Measurements from ENCODE around the gene CAMK2D.

DNA sequence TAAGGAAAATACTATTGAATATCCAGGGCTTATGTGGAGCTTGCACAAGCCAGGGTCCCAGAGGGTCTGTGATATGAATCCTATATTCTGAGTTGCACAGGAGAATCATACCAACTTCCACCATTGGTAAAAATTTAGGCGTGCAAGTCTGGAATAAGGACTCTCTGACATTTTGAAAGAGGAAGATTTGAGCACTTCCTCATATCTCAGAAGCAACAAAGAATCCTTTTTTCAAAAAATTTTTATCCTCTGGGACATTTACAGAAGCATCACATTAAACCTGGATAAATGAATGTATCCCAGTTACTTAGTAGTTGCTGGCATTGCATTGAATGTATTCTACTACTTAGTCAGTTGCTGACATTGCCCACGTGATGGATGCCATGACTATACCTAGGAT lies 24.2 kb upstream of the CAMK2D start:
- TF ChIP-seq, protein P1, sequence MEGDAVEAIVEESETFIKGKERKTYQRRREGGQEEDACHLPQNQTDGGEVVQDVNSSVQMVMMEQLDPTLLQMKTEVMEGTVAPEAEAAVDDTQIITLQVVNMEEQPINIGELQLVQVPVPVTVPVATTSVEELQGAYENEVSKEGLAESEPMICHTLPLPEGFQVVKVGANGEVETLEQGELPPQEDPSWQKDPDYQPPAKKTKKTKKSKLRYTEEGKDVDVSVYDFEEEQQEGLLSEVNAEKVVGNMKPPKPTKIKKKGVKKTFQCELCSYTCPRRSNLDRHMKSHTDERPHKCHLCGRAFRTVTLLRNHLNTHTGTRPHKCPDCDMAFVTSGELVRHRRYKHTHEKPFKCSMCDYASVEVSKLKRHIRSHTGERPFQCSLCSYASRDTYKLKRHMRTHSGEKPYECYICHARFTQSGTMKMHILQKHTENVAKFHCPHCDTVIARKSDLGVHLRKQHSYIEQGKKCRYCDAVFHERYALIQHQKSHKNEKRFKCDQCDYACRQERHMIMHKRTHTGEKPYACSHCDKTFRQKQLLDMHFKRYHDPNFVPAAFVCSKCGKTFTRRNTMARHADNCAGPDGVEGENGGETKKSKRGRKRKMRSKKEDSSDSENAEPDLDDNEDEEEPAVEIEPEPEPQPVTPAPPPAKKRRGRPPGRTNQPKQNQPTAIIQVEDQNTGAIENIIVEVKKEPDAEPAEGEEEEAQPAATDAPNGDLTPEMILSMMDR (conservative IDR thresholded peaks at IDR 0.05; ENCODE audit: low read depth in 2 of 2) = no peak
- TF ChIP-seq EZH2 (IDR thresholded peaks at IDR 0.05; ENCODE audit: low read depth, unreplicated experiment) = no peak
- no peak for TF ChIP-seq POLR2AphosphoS5 (IDR thresholded peaks at IDR 0.05; ENCODE audit: low read depth)
- TF ChIP-seq JUNB (IDR thresholded peaks at IDR 0.05; ENCODE audit: unreplicated experiment) = no peak
- TF ChIP-seq, protein P2, sequence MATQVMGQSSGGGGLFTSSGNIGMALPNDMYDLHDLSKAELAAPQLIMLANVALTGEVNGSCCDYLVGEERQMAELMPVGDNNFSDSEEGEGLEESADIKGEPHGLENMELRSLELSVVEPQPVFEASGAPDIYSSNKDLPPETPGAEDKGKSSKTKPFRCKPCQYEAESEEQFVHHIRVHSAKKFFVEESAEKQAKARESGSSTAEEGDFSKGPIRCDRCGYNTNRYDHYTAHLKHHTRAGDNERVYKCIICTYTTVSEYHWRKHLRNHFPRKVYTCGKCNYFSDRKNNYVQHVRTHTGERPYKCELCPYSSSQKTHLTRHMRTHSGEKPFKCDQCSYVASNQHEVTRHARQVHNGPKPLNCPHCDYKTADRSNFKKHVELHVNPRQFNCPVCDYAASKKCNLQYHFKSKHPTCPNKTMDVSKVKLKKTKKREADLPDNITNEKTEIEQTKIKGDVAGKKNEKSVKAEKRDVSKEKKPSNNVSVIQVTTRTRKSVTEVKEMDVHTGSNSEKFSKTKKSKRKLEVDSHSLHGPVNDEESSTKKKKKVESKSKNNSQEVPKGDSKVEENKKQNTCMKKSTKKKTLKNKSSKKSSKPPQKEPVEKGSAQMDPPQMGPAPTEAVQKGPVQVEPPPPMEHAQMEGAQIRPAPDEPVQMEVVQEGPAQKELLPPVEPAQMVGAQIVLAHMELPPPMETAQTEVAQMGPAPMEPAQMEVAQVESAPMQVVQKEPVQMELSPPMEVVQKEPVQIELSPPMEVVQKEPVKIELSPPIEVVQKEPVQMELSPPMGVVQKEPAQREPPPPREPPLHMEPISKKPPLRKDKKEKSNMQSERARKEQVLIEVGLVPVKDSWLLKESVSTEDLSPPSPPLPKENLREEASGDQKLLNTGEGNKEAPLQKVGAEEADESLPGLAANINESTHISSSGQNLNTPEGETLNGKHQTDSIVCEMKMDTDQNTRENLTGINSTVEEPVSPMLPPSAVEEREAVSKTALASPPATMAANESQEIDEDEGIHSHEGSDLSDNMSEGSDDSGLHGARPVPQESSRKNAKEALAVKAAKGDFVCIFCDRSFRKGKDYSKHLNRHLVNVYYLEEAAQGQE (IDR thresholded peaks at IDR 0.05; ENCODE audit: unreplicated experiment) = no peak
- TF ChIP-seq EZH2phosphoT487 (IDR thresholded peaks at IDR 0.05; ENCODE audit: unreplicated experiment) = no peak
- TF ChIP-seq ZNF331 (CRISPR knock-in tag; IDR thresholded peaks at IDR 0.05; ENCODE audit: low read depth) = no peak
- TF ChIP-seq STAT1 (IDR thresholded peaks at IDR 0.05; ENCODE audit: unreplicated experiment) = no peak
- no peak for TF ChIP-seq NANOG (IDR thresholded peaks at IDR 0.05; ENCODE audit: borderline replicate concordance)
- no peak for TF ChIP-seq CREB1 (CRISPR knock-in tag; IDR thresholded peaks at IDR 0.05; ENCODE audit: low read depth)
- TF ChIP-seq, protein P3, sequence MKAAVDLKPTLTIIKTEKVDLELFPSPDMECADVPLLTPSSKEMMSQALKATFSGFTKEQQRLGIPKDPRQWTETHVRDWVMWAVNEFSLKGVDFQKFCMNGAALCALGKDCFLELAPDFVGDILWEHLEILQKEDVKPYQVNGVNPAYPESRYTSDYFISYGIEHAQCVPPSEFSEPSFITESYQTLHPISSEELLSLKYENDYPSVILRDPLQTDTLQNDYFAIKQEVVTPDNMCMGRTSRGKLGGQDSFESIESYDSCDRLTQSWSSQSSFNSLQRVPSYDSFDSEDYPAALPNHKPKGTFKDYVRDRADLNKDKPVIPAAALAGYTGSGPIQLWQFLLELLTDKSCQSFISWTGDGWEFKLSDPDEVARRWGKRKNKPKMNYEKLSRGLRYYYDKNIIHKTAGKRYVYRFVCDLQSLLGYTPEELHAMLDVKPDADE (IDR thresholded peaks at IDR 0.05) = no peak
